Measurements from ENCODE around the gene ARHGEF10L.

- TF ChIP-seq, protein P1, sequence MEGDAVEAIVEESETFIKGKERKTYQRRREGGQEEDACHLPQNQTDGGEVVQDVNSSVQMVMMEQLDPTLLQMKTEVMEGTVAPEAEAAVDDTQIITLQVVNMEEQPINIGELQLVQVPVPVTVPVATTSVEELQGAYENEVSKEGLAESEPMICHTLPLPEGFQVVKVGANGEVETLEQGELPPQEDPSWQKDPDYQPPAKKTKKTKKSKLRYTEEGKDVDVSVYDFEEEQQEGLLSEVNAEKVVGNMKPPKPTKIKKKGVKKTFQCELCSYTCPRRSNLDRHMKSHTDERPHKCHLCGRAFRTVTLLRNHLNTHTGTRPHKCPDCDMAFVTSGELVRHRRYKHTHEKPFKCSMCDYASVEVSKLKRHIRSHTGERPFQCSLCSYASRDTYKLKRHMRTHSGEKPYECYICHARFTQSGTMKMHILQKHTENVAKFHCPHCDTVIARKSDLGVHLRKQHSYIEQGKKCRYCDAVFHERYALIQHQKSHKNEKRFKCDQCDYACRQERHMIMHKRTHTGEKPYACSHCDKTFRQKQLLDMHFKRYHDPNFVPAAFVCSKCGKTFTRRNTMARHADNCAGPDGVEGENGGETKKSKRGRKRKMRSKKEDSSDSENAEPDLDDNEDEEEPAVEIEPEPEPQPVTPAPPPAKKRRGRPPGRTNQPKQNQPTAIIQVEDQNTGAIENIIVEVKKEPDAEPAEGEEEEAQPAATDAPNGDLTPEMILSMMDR (conservative IDR thresholded peaks at IDR 0.05), result no peak
- no peak for TF ChIP-seq ZFX (IDR thresholded peaks at IDR 0.05)
These were observed 203.6 kb downstream of the ARHGEF10L start for GRCh38 chr1:17743008-17743647.

All from C4-2B (cell line).